Measurements from ENCODE around the gene MICB. TPM values are rescaled to one million over a fixed set of nuclear protein-coding genes. Genes with fewer than 3 reads are reported as not detected.

The MICB gene
- total RNA-seq, 1 donor from 2014 or later = 35.5 TPM

GRCh38 chr6:31467151-31467550, 30.8 kb upstream of the MICB start:
- peak overlapping the region; percentile 37 for H3K4me3 Mint-ChIP-seq
- no peaks in the 10 kb centered on the region for H3K27me3 Mint-ChIP-seq
- peaks cover 62% of the 10 kb centered on the region for H3K36me3 Mint-ChIP-seq (ENCODE audit: low read depth)
- H3K4me1 Mint-ChIP-seq = peaks cover 75% of the 10 kb centered on the region
- H3K27ac Mint-ChIP-seq = no peak overlapping the region
- H3K9me3 Mint-ChIP-seq = no peaks in the 10 kb centered on the region
- intact Hi-C loops (cut with micrococcal nuclease) = no loop called here
- peak; percentile 55 for DNase-seq

GRCh38 chr6:31468311-31468710, 29.6 kb upstream of the MICB start:
- H3K9me3 Mint-ChIP-seq = no peaks in the 10 kb centered on the region
- H3K27me3 Mint-ChIP-seq = no peaks in the 10 kb centered on the region
- no peak for DNase-seq
- intact Hi-C loops (cut with micrococcal nuclease) = no loop called here
- H3K27ac Mint-ChIP-seq = no peak overlapping the region
- peaks cover 55% of the 10 kb centered on the region for H3K36me3 Mint-ChIP-seq (ENCODE audit: low read depth)
- H3K4me3 Mint-ChIP-seq = no peak overlapping the region
- peaks cover 74% of the 10 kb centered on the region for H3K4me1 Mint-ChIP-seq

GRCh38 chr6:31470801-31471200, 27.1 kb upstream of the MICB start:
- Mint-ChIP-seq H3K27ac (peak overlapping the region; percentile 36), H3K36me3 (ENCODE audit: low read depth) (peaks cover 46% of the 10 kb centered on the region), H3K27me3 (no peaks in the 10 kb centered on the region), H3K9me3 (no peaks in the 10 kb centered on the region), H3K4me1 (peaks cover 65% of the 10 kb centered on the region), H3K4me3 (no peak overlapping the region)
- DNase-seq = no peak
- intact Hi-C loops (cut with micrococcal nuclease) = no loop called here

- no peak for DNase-seq
- H3K9me3 Mint-ChIP-seq = no peaks in the 10 kb centered on the region
- no peak overlapping the region for H3K27ac Mint-ChIP-seq
- no peaks in the 10 kb centered on the region for H3K27me3 Mint-ChIP-seq
- H3K4me3 Mint-ChIP-seq = no peak overlapping the region
- H3K36me3 Mint-ChIP-seq (ENCODE audit: low read depth) = peaks cover 39% of the 10 kb centered on the region
- intact Hi-C loops (cut with micrococcal nuclease) = no loop called here
- H3K4me1 Mint-ChIP-seq = peaks cover 57% of the 10 kb centered on the region
These were observed 26.2 kb upstream of the MICB start for GRCh38 chr6:31471711-31472110.

DNA sequence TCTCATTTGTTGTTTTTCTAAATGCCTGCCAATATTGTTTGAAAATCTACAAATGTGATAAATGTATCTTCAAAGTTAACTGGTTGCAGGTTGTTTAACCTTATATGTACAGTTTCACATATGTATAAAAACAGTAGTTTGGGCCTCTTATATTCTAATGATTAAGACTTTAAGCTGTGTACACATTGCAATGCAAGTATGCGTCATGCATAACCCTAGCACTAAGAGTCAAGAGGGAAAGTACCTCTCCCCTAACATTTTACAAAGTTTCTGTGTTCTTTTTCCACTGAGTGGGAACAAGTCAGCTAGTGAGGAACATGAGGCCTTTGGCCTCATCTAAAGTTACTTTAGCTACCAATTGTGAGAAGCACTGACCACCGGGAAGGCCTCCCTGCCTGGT, 25.7 kb upstream of the MICB start:
- H3K9me3 Mint-ChIP-seq = no peaks in the 10 kb centered on the region
- H3K4me1 Mint-ChIP-seq = peaks cover 52% of the 10 kb centered on the region
- H3K4me3 Mint-ChIP-seq = no peak overlapping the region
- H3K27me3 Mint-ChIP-seq = no peaks in the 10 kb centered on the region
- no peak overlapping the region for H3K27ac Mint-ChIP-seq
- DNase-seq = no peak
- intact Hi-C loops (cut with micrococcal nuclease) = no loop called here
- peaks cover 33% of the 10 kb centered on the region for H3K36me3 Mint-ChIP-seq (ENCODE audit: low read depth)

DNA sequence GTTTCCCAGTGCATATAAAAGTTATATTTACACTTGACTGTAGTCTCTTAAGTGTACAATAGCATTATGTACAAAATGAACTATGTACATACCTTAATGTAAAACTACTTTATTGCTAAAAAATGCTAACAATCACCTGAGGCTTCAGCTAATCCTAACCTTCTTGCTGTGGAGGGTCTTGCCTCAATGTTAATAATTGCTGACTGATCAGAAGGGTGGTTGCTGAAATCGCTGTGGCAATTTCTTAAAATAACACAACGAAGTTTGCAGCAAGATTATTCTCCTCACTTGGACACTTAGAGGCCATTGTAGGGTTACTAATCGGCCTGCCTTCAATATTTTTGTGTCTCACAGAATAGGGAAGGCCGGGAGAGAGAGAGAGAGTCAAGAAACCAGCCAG, 24.7 kb upstream of the MICB start:
- Mint-ChIP-seq H3K36me3 (ENCODE audit: low read depth) (peaks cover 26% of the 10 kb centered on the region), H3K4me3 (no peak overlapping the region), H3K27me3 (no peaks in the 10 kb centered on the region), H3K27ac (no peak overlapping the region), H3K4me1 (peaks cover 45% of the 10 kb centered on the region), H3K9me3 (no peaks in the 10 kb centered on the region)
- intact Hi-C loops (cut with micrococcal nuclease) = no loop called here
- no peak for DNase-seq

- Mint-ChIP-seq H3K36me3 (ENCODE audit: low read depth) (peaks cover 26% of the 10 kb centered on the region), H3K4me3 (no peak overlapping the region), H3K9me3 (no peaks in the 10 kb centered on the region), H3K4me1 (peaks cover 43% of the 10 kb centered on the region), H3K27ac (no peak overlapping the region), H3K27me3 (no peaks in the 10 kb centered on the region)
- intact Hi-C loops (cut with micrococcal nuclease) = no loop called here
- DNase-seq = no peak
These were observed 23.9 kb upstream of the MICB start for GRCh38 chr6:31473780-31474761.

DNA sequence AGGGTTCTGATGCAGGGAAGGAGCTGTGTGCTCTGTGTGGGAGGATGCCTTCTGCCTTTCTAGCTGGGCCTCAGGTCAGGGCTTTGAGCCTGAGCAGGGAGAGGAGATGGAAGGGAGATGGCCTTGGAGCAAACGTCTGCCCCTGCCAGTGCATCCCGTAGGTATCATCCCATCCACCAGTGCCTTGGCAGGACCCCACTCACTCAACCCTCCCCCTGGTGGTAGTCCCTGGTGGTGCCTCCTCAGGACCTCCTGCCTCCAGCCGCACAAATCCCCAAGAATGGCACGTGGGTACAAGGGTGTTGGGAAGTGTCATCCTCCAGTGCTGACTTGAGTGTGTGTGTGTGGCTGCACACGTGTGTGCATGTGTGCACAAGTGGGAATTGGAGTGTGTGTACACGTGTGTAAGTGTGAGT, 23.1 kb upstream of the MICB start:
- Mint-ChIP-seq H3K4me3 (no peak overlapping the region), H3K27me3 (no peaks in the 10 kb centered on the region), H3K4me1 (peaks cover 35% of the 10 kb centered on the region), H3K36me3 (ENCODE audit: low read depth) (peaks cover 23% of the 10 kb centered on the region), H3K27ac (no peak overlapping the region), H3K9me3 (no peaks in the 10 kb centered on the region)
- DNase-seq = peak; percentile 73
- intact Hi-C loops (cut with micrococcal nuclease) = no loop called here

DNA sequence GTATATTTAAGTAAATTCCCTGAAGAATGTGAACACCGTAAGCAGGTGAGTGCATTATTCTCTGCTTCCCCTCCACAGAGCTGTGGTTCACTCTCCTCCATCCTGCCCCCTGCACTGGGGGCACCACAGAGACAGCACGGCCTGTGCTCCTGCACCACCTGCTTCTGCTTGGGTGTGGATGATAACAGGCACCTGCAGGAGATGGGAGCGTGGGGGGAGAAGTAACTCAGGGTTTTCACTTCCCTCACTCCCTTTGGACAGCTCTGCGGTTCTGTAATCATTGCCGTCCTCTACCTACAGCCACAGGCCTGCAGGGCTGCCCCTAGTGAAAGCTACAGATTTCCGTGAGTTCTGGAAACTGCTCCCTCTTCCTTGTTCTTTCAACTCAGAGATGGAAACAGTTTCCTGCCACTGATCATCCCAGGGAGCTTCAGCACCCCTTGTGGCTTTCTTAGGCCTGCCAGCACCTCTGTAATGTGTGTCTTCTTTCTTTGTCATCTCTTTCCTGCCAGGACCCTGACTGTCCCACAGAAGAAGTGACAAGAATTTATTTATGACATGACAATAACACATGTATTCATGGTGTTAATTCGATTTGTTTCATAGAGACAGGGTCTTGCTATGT, 21.3 kb upstream of the MICB start:
- Mint-ChIP-seq H3K9me3 (no peaks in the 10 kb centered on the region), H3K4me3 (no peak overlapping the region), H3K4me1 (peaks cover 20% of the 10 kb centered on the region), H3K36me3 (ENCODE audit: low read depth) (peaks cover 13% of the 10 kb centered on the region), H3K27ac (no peak overlapping the region), H3K27me3 (no peaks in the 10 kb centered on the region)
- no peak for DNase-seq
- intact Hi-C loops (cut with micrococcal nuclease) = no loop called here

DNA sequence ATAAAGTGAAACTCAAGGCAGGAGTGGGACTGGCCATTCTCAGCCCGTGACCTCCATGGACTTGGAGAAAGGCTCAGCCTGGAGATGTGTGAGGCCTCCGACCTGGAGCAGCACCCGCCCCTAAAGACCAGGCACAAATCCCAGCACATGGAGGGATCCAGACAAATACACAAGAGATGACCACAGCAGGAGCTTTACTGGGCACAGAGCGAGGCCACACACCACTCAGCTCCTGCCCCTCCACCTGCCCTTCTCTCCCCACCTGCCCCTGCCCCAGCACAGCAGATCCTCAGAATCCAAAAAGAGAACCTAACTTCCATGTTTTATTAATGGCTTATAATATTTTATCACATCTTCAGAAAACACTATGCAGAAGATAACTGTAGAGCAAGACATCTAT, 20.4 kb upstream of the MICB start:
- intact Hi-C loops (cut with micrococcal nuclease) = no loop called here
- H3K4me3 Mint-ChIP-seq = no peak overlapping the region
- H3K9me3 Mint-ChIP-seq = no peaks in the 10 kb centered on the region
- no peak overlapping the region for H3K27ac Mint-ChIP-seq
- no peak for DNase-seq
- H3K27me3 Mint-ChIP-seq = no peaks in the 10 kb centered on the region
- peaks cover 13% of the 10 kb centered on the region for H3K36me3 Mint-ChIP-seq (ENCODE audit: low read depth)
- peaks cover 15% of the 10 kb centered on the region for H3K4me1 Mint-ChIP-seq

DNA sequence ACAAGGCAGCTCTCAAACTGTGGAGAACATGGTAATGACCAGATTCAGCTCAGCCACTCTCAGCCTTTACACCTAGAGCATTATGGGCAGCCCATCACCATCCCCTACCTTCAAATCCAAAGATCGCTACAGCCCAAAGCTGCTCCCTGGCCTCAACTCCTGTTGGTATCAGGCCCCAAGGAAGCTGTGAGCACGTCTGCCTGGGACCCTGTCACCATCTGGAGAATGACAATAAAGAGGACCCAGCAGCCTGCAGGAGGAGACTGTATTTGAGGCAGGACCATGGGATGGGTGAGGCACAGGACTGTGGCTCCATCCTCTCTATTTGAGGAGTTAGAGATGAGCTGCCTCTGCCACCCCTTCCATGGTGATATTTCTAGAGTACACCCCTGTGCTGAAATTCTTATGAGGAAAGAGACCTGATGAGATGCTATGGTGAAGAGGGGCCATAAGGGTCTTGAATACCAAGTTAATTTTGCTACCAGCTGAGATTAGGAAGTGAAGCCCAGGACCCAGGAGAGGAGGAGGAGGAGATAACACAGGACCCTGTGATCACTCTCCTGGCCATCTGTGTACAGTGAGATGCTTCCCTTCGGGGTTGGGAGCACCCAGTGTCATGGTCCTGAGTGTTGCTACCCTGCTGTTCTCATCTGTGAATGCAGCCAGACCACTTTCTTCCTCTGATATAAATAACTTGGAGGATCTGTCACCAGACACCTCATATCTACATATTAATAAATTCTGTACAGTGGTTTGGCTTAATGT, 19.6 kb upstream of the MICB start:
- Mint-ChIP-seq H3K27me3 (no peaks in the 10 kb centered on the region), H3K4me1 (peaks cover 12% of the 10 kb centered on the region), H3K4me3 (no peak overlapping the region), H3K9me3 (no peaks in the 10 kb centered on the region), H3K27ac (no peak overlapping the region), H3K36me3 (ENCODE audit: low read depth) (peaks cover 12% of the 10 kb centered on the region)
- intact Hi-C loops (cut with micrococcal nuclease) = no loop called here
- no peak for DNase-seq

DNA sequence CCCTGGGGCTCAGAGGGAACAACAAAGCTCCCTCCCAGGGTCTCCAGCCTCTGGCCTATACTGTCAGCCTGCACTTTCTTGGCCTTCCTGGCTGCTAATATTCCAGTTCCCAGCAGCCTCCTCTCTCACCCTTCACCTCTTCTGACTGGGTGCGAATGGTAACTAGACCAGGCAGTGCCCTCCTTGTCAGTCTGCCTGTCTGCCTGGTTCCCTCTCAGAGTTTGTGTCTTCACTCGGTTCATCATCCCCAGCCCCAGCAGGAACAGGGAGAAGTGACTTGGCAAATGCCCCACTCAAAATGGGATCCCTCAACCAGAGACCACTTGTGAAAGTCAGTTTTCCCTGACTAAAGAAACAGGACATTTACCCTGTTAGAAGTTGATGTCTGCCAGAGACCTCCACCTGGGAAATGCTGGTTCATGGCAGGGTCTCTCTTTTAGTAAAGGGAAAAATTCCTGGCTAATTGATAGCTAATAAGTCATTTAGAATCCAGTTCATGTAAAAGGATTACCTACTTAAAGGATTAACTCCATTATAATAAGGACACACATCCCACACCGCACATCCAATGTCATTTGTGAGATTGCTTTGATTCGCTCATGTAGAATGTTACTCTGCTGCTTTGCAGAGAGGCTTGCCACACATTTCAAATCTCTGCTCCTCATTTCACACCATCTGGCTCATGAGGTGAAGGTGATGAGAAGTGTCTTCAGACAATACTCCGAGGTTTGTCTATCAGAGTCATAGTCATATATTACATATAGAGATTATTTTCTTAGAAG, 18.6 kb upstream of the MICB start:
- intact Hi-C loops (cut with micrococcal nuclease) = no loop called here
- Mint-ChIP-seq H3K27ac (no peak overlapping the region), H3K27me3 (no peaks in the 10 kb centered on the region), H3K4me3 (no peak overlapping the region), H3K9me3 (no peaks in the 10 kb centered on the region), H3K4me1 (peaks cover 5% of the 10 kb centered on the region), H3K36me3 (ENCODE audit: low read depth) (peaks cover 6% of the 10 kb centered on the region)
- no peak for DNase-seq

- H3K36me3 Mint-ChIP-seq (ENCODE audit: low read depth) = peaks cover 5% of the 10 kb centered on the region
- intact Hi-C loops (cut with micrococcal nuclease) = no loop called here
- H3K9me3 Mint-ChIP-seq = no peaks in the 10 kb centered on the region
- no peak for DNase-seq
- H3K27me3 Mint-ChIP-seq = no peaks in the 10 kb centered on the region
- H3K4me1 Mint-ChIP-seq = peaks cover 4% of the 10 kb centered on the region
- H3K4me3 Mint-ChIP-seq = no peak overlapping the region
- no peak overlapping the region for H3K27ac Mint-ChIP-seq
These were observed 17.9 kb upstream of the MICB start for GRCh38 chr6:31479933-31480535.
